HUES64 (cell line): ENCODE measurements around the gene GNPDA2.
"Not testable (repeated sequence)": the region's sequence is repeated elsewhere in the genome, so short reads cannot be mapped to it uniquely, and the experiment has no call there.

Experiments used
- H3K27ac ChIP-seq: 2 replicates; pipeline ENCODE4 v1.7.0; 2013; ENCODE audit warnings: low read depth, low read length, inconsistent platforms
- H3K27me3 ChIP-seq: 2 replicates; pipeline ENCODE4 v1.6.1; 2013; ENCODE audit warnings: mild to moderate bottlenecking, low read length; ENCODE audit not compliant: insufficient read depth
- H3K36me3 ChIP-seq: 2 replicates; pipeline ENCODE4 v1.6.1; 2013; ENCODE audit warnings: mild to moderate bottlenecking, low read length; ENCODE audit not compliant: insufficient read depth
- H3K4me1 ChIP-seq: 2 replicates; pipeline ENCODE4 v1.6.1; 2013; ENCODE audit warnings: mild to moderate bottlenecking, low read length, moderate library complexity; ENCODE audit not compliant: insufficient read depth
- H3K4me3 ChIP-seq: 2 replicates; pipeline ENCODE4 v1.5.1; 2013; ENCODE audit warnings: mild to moderate bottlenecking, low read length, moderate library complexity
- H3K9ac ChIP-seq: 2 replicates; pipeline ENCODE4 v1.6.1; 2013; ENCODE audit warnings: mild to moderate bottlenecking, low read depth, low read length
- H3K9me3 ChIP-seq: 2 replicates; pipeline ENCODE4 v1.6.1; 2013; ENCODE audit warnings: low read depth, low read length; ENCODE audit not compliant: insufficient read depth
- WGBS: fragments of 150-250, 120-280 bp; methylation state at CpG from one replicate; pipeline ENCODE4 v1.1.7; 2013; ENCODE audit warnings: missing lambda C conversion rate; 5-methylcytosine and 5-hydroxymethylcytosine counted together

GNPDA2 gene

DNA sequence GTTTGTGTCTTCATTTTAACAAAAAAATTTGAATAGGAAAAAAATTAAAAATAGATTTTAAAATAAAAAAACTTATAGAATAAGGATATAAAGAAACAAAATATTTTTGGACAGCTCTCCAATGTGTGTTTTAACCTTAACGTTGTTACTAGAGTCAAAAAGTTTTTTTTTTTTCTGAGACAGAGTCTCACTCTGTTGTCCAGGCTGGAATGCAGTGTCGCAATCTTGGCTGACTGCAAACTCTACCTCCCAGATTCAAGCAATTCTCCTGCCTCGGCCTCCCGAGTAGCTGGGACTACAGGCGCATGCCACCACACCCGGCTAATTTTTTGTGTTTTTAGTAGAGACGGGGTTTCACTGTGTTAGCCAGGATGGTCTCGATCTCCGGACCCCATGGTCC lies 2.3 kb upstream of the GNPDA2 start:
- H3K4me3 ChIP-seq, H3K9ac ChIP-seq, H3K36me3 ChIP-seq, H3K9me3 ChIP-seq, H3K27ac ChIP-seq, H3K4me1 ChIP-seq: not testable (repeated sequence)
- peaks cover 24% of the 10 kb centered on the region for H3K27me3 ChIP-seq
- WGBS = 98% methylated on average over 8 of the region's 9 CpGs

DNA sequence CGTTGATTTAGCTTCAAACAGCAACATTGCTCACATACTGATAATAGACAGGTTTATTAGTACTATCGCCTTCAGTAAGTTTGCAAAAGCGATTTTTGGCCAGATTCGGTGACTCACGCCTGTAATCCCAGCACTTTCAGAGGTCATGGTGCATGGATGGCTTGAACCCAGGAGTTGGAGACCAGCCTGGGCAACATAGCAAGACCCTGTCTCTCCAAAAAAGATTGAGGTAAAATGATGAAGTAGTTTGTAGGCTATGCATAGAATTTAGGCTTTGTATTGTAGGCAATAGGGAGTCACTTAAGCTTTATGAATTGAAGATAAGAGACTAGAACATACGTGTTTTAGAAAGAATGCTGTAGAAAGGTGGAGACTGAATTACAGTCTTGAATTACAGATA lies 1.1 kb upstream of the GNPDA2 start:
- H3K36me3 ChIP-seq = no peaks in the 10 kb centered on the region
- H3K27ac ChIP-seq = no peak overlapping the region
- 0 out of 2 replicates have a peak, but pooled peaks cover 7% of the 10 kb centered on the region for H3K4me1 ChIP-seq
- no peaks in the 10 kb centered on the region for H3K9me3 ChIP-seq
- no peak overlapping the region for H3K9ac ChIP-seq
- H3K27me3 ChIP-seq = peaks cover 24% of the 10 kb centered on the region
- WGBS = 78% methylated on average over 5 of the region's 6 CpGs
- H3K4me3 ChIP-seq = no peak overlapping the region

DNA sequence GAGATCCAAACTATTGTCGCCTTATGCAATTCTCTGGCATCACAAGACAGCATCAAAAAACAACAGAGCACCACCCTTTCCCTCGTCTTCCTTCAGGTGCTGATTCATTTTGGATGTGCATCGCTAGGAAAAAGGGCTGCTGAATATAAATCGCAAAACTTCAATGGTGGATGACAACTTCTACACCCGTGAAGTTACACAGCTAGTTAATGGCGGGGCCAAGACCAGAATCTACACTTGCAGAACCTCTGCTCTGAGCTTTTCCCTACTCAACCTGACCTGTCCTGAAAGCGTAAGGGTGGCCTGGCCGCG lies 674 bp downstream of the GNPDA2 start:
- no peaks in the 10 kb centered on the region for H3K36me3 ChIP-seq
- 2% methylated on average over 9 of the region's 9 CpGs for WGBS
- peaks cover 24% of the 10 kb centered on the region for H3K27me3 ChIP-seq
- H3K27ac ChIP-seq = no peak overlapping the region
- no peaks in the 10 kb centered on the region for H3K9me3 ChIP-seq
- H3K4me1 ChIP-seq = 0 out of 2 replicates have a peak, but pooled peaks cover 7% of the 10 kb centered on the region
- peak overlapping the region; percentile 75 for H3K9ac ChIP-seq
- H3K4me3 ChIP-seq = peak overlapping the region; percentile 73

DNA sequence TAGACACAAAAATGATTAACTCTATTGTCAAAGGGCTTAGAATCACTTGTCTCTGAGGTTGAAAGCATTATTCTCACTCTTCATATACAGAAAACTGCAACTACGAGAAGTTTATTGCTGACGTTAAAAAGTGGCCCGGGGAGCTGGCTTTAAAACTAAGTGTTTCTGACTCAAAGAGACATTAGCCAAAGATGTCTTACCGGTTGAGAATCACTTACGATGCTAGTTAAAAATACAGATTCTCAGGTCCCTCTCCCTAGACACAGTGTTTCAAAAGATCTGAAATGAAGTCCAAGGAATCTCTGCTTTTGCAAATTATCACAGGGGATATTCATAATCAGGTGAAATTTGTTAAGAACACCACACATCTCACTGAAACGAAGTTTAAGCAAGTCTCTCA lies 1.2 kb downstream of the GNPDA2 start:
- peak overlapping the region; percentile 73 for H3K4me3 ChIP-seq
- 0 out of 2 replicates have a peak, but pooled peaks cover 7% of the 10 kb centered on the region for H3K4me1 ChIP-seq
- 62% methylated on average over 6 of the region's 6 CpGs for WGBS
- H3K36me3 ChIP-seq = no peaks in the 10 kb centered on the region
- no peak overlapping the region for H3K27ac ChIP-seq
- H3K9me3 ChIP-seq = no peaks in the 10 kb centered on the region
- H3K27me3 ChIP-seq = peaks cover 24% of the 10 kb centered on the region
- H3K9ac ChIP-seq = peak overlapping the region; percentile 75; the same call in 1 of the 2 replicates

DNA sequence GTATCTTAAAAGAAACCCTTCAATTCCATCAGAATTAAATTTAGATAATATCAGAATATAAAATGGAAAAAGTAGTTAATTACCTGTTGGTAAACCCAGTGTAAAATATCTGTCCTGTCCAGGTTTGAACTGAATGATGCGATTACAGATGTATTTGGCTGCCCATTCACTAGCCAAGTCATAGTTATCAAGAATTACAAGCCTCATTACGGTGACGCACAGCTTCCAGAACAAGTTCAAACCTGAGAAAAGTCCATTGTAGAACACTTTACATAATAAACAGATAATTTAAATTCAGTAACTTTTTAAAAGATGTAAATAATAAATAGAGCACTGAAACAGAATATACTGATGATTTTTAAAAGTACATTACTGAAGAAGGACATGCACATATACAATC lies 4.4 kb downstream of the GNPDA2 start:
- peaks cover 15% of the 10 kb centered on the region for H3K27me3 ChIP-seq

DNA sequence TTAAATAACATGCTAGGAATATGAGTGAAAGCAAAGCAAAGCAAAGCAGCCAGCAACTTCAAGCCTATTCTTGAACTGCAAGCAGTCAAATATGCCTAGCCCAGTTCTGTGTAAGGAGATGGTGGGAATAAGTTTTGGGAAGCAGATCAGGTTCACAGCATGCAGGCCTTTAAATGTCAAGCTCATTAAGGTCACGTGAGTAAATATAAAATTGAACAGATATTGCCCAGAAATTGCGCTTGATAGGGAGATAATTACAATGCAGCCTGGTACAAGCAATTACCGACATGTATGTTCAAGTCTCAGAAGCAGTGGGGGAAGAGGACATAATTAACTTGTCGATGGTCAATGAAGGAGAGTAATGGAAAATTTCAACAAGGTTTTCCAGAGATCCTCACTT lies 6.0 kb downstream of the GNPDA2 start:
- no peak overlapping the region for H3K4me3 ChIP-seq
- H3K27ac ChIP-seq = no peak overlapping the region
- no peaks in the 10 kb centered on the region for H3K9me3 ChIP-seq
- H3K27me3 ChIP-seq = peaks cover 5% of the 10 kb centered on the region
- no peaks in the 10 kb centered on the region for H3K36me3 ChIP-seq
- H3K9ac ChIP-seq = no peak overlapping the region
- H3K4me1 ChIP-seq = 0 out of 2 replicates have a peak, but pooled peaks cover 5% of the 10 kb centered on the region
- WGBS = 96% methylated on average over 4 of the region's 4 CpGs

More for the DNA sequence above, 4.4 kb downstream of the GNPDA2 start:
- Histone ChIP-seq H3K4me3 (no peak overlapping the region), H3K9ac (no peak overlapping the region), H3K27ac (no peak overlapping the region), H3K9me3 (no peaks in the 10 kb centered on the region), H3K36me3 (no peaks in the 10 kb centered on the region), H3K4me1 (0 out of 2 replicates have a peak, but pooled peaks cover 7% of the 10 kb centered on the region)
- WGBS = 98% methylated on average over 3 of the region's 3 CpGs

DNA sequence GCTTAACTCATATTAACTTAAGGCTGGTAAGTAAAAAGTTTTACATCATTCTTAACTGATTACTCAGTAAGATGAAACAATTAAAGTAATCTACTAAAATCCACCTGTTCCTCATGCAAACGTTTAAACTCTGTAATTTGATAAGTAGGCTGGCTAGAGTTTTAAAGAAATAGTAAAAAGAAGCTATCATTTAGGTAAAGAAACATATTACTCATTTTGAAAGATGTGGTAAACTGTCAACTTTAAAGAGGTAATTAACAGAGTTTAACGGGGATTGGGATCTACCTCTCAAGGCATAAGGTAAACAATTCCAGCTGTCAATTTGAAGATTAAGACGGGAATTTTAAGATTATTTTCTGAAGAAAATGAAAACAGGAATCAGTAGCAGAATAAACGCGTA lies 9.8 kb downstream of the GNPDA2 start:
- Histone ChIP-seq H3K27me3 (no peaks in the 10 kb centered on the region), H3K36me3 (no peaks in the 10 kb centered on the region), H3K27ac (no peak overlapping the region), H3K4me1 (no peaks in the 10 kb centered on the region), H3K9me3 (no peaks in the 10 kb centered on the region), H3K4me3 (no peak overlapping the region), H3K9ac (no peak overlapping the region)
- WGBS = 75% methylated on average over 4 of the region's 5 CpGs

DNA sequence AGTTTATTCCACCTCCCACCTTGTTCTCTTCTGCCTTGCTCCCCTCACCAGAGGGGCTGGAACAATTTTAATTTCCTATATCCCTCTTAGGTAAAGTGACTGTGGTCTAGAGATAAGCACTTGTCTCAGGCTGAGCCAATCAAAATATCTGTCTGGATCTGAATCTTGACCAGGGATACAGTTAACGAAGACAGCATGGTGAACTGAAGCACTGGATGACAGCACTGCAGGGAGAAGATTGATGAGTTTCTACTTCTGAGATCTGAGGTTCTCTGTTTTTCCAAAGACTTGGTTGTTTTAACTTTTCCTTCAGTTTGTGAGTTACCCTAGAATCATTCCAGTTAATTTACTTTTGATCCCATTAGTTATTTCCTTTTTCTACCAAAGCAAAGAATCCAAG lies 13.2 kb downstream of the GNPDA2 start:
- Histone ChIP-seq H3K27me3 (no peaks in the 10 kb centered on the region), H3K4me3 (no peak overlapping the region), H3K36me3 (peaks cover under 1% of the 10 kb centered on the region; the same call in 1 of the 2 replicates), H3K9me3 (no peaks in the 10 kb centered on the region), H3K4me1 (no peaks in the 10 kb centered on the region), H3K27ac (no peak overlapping the region), H3K9ac (no peak overlapping the region)
- 93% methylated on average over 1 of the region's 1 CpG for WGBS

DNA sequence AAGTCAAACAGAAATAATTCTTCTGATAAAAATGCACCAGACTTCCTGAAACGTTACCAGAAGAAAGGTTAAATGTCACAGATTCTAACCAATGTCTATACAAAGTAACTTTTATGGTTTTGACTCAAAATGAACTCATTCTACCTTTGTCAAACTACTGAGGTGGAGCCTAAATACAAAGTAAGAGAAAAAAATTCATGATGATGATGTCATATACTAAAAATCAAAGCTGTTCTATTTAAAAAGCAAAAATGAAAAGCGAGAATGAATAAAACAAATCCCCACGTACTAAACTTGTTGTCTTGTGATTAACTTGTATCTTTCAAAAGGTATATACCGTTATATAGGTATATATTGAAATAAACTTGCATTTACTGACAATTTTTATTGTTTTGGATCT lies 21.7 kb downstream of the GNPDA2 start:
- no peaks in the 10 kb centered on the region for H3K4me1 ChIP-seq
- no peaks in the 10 kb centered on the region for H3K27me3 ChIP-seq
- no peak overlapping the region for H3K4me3 ChIP-seq
- peaks cover 70% of the 10 kb centered on the region for H3K36me3 ChIP-seq
- no peaks in the 10 kb centered on the region for H3K9me3 ChIP-seq
- no peak overlapping the region for H3K9ac ChIP-seq
- WGBS = 83% methylated on average over 1 of the region's 4 CpGs
- no peak overlapping the region for H3K27ac ChIP-seq

DNA sequence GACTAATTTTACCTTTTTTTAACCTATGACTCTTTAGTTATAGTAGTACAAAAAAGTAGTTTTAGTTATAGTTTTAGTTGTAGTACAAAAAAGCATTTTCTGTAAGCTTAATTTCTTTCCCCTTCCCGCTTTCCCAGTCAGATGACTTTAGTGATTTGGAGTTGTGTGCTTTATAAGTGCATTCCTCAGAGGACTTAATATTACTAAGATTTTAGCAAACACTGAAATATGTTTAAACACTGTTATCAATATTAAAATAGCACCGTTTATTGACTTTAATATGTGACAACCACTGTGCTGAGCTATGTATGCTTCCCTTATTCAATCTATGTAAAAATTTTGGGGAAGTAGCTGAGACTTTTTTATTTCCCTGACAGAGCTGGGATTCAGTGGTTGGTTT lies 25.3 kb downstream of the GNPDA2 start:
- no peaks in the 10 kb centered on the region for H3K27me3 ChIP-seq
- H3K9me3 ChIP-seq = no peaks in the 10 kb centered on the region
- H3K4me3 ChIP-seq = no peak overlapping the region
- no peaks in the 10 kb centered on the region for H3K4me1 ChIP-seq
- peaks cover 85% of the 10 kb centered on the region for H3K36me3 ChIP-seq
- H3K9ac ChIP-seq = no peak overlapping the region
- no peak overlapping the region for H3K27ac ChIP-seq
- 80% methylated on average over 1 of the region's 2 CpGs for WGBS

DNA sequence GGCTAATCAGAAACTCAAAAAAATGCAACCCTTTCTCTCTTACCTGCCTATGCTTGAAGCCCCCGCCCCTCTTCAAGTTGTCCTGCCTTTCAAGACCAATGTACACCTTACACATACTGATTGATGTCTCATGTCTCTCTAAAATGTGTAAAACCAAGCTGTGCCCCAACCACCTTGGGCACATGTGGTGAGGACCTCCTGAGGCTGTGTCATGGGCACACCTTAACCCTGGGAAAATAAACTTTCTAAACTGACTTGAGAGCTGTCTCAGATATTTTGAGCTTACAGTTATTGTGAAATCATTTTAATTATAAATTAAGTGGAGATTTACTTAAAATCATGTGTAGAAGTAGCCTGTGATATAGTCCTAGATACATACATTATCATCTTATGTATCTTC lies 25.9 kb downstream of the GNPDA2 start:
- H3K27me3 ChIP-seq = no peaks in the 10 kb centered on the region
- H3K4me1 ChIP-seq = no peaks in the 10 kb centered on the region
- H3K9ac ChIP-seq = no peak overlapping the region
- WGBS = 91% methylated on average over 1 of the region's 1 CpG
- H3K27ac ChIP-seq = no peak overlapping the region
- H3K36me3 ChIP-seq = peaks cover 89% of the 10 kb centered on the region
- H3K4me3 ChIP-seq = no peak overlapping the region
- no peaks in the 10 kb centered on the region for H3K9me3 ChIP-seq

DNA sequence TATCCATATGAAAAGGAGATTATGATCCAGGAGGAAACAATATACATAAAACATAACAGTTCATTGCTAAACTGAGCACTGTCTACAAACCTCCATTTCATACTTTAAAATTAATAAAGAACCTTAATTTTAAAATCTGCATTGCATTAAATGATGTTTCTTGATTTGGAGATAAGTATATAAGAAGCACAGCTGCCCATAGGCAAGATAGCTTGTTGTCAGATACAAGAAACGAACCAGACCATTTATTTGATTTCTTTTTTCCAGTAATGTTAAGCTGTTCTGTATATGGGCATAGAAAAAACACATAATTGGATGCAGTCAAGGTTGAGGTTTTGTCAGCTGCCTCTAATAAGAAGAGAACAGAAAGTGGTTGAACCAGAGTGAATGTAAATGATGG lies 41.7 kb downstream of the GNPDA2 start:
- Histone ChIP-seq H3K9me3 (no peaks in the 10 kb centered on the region), H3K9ac (no peak overlapping the region), H3K4me1 (peaks cover 6% of the 10 kb centered on the region; the same call in 1 of the 2 replicates), H3K36me3 (peaks cover 91% of the 10 kb centered on the region), H3K27ac (no peak overlapping the region), H3K27me3 (no peaks in the 10 kb centered on the region), H3K4me3 (no peak overlapping the region)
- 95% methylated on average over 1 of the region's 1 CpG for WGBS
